Prostate gland (tissue), 2 donors: ENCODE data around the gene PTPRO. TPM values are rescaled to one million over a fixed set of nuclear protein-coding genes. Genes with fewer than 3 reads are reported as not detected.

ENCODE experiments used
- DNase-seq: peaks from one replicate; pipeline ENCODE4 v3.0.0-alpha.2; 2019; ENCODE audit warnings: low spot score
- H3K27ac ChIP-seq, 2 donors: fragments of 200-600 bp; sonication (generic); 2 replicates each; pipeline ENCODE4 v1.5.1; 2017 to 2019
- H3K27me3 ChIP-seq: fragments of 200-600 bp; sonication (generic); replicated peaks from 2 replicates; pipeline ENCODE4 v1.5.1; 2019; ENCODE audit not compliant: insufficient read depth
- H3K36me3 ChIP-seq, 2 donors: fragments of 200-600 bp; sonication (generic); 1 replicate in 1 of 2; 2 replicates in 1 of 2; pipeline versions ENCODE4 v1.5.1 to v1.8.1; 2017 to 2019
- H3K4me1 ChIP-seq: fragments of 200-600 bp; sonication (generic); replicated peaks from 2 replicates; pipeline ENCODE4 v1.5.1; 2019
- H3K4me3 ChIP-seq, 2 donors: fragments of 200-600 bp; sonication (generic); 2 replicates each; pipeline ENCODE4 v1.5.1; 2017 to 2019
- H3K9me3 ChIP-seq: fragments of 200-600 bp; sonication (generic); 2 replicates; pipeline ENCODE4 v1.5.1; 2017
- POLR2A ChIP-seq: fragments of 450-650 bp; IDR thresholded peaks from one replicate; pipeline ENCODE4 v1.6.1; 2016; ENCODE audit warnings: antibody characterized with exemption, mild to moderate bottlenecking
- POLR2AphosphoS5 ChIP-seq: sonication (generic); formaldehyde crosslinking; IDR thresholded peaks from one replicate; pipeline ENCODE4 v1.6.1; 2017; ENCODE audit warnings: antibody characterized with exemption
- WGBS: methylation state at CpG from one replicate; pipeline ENCODE4 v1.1.5; 2018; 5-methylcytosine and 5-hydroxymethylcytosine counted together
- intact Hi-C: fragments of 100-400 bp; cut with DNase I; formaldehyde crosslinking; loops from one replicate; pipeline ENCODE4 v1.14.2; 2022
- total RNA-seq, 2 donors: library from RNA; depleted of rRNA; stranded (reverse); fragments of >200 nt; gene quantifications; one replicate each; pipeline ENCODE4 v1.1.0, GENCODE V29; 2016
- TF ChIP-seq, protein P1 (sequence below), 4 experiments: fragments of 200-600 bp in 2 of 4; fragments of 450-650 bp in 2 of 4; sonication (generic) in 2 of 4; IDR thresholded peaks; 1 replicate in 3 of 4; 2 replicates in 1 of 4; pipeline ENCODE4 v1.5.1; 2016 to 2019; ENCODE audit warnings: antibody characterized with exemption in 4 of 4, mild to moderate bottlenecking in 2 of 4, moderate library complexity in 2 of 4

The PTPRO gene
- total RNA-seq, 2 donors from 2014 or later: 0.55 to 1.4 TPM

DNA sequence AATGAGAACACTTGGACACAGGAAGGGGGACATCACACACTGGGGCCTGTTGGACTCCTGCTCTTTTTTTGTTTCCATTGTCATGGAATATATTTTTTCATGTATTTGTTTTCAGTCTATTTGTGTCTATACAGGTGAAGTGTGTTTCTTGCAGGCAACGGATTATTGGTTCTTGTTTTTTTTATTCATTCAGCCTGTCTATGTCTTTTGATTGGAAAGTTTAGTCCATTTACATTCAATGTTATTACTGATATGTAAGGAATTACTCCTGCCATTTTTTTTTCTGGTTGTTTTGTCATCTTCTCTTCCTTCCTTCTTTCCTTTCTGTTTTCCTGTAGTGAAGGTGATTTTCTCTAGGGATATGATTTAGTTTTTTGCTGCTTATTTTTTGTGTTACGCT is 18.0 kb upstream of the PTPRO start:
- Histone ChIP-seq H3K4me3 (no peak overlapping the region), H3K4me1 (no peaks in the 10 kb centered on the region), H3K9me3 (no peaks in the 10 kb centered on the region), H3K36me3 (no peaks in the 10 kb centered on the region), H3K27me3 (no peaks in the 10 kb centered on the region), H3K27ac (no peak overlapping the region)
- DNase-seq: no peak
- TF ChIP-seq POLR2AphosphoS5: no peak
- TF ChIP-seq, protein P1, sequence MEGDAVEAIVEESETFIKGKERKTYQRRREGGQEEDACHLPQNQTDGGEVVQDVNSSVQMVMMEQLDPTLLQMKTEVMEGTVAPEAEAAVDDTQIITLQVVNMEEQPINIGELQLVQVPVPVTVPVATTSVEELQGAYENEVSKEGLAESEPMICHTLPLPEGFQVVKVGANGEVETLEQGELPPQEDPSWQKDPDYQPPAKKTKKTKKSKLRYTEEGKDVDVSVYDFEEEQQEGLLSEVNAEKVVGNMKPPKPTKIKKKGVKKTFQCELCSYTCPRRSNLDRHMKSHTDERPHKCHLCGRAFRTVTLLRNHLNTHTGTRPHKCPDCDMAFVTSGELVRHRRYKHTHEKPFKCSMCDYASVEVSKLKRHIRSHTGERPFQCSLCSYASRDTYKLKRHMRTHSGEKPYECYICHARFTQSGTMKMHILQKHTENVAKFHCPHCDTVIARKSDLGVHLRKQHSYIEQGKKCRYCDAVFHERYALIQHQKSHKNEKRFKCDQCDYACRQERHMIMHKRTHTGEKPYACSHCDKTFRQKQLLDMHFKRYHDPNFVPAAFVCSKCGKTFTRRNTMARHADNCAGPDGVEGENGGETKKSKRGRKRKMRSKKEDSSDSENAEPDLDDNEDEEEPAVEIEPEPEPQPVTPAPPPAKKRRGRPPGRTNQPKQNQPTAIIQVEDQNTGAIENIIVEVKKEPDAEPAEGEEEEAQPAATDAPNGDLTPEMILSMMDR (IDR thresholded peaks at IDR 0.05): no peak
- no peak for TF ChIP-seq POLR2A
- WGBS: 92% methylated on average over 2 of the region's 2 CpGs
- intact Hi-C loops: no loop called here

DNA sequence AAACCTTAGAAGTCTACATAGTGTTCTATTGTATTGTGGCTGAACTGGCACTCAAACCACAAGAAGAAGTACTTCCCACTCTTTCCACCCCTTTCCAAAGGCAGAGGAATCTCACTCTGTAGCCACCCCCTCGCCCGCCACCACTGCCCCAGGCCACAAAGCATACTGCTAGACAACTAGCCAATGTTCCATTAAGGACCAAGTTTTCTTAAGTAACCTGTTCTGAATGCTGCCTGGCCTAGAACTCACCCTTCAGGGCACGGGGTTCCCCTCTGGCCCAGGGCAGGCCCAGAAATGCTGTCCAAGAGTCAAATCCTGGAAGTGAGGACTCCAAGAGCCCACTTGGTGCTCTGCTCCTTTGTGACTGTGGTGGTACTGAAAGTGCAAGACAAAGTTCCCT is 15.7 kb upstream of the PTPRO start:
- Histone ChIP-seq H3K9me3 (no peaks in the 10 kb centered on the region), H3K36me3 (no peaks in the 10 kb centered on the region), H3K27me3 (no peaks in the 10 kb centered on the region), H3K27ac (no peak overlapping the region), H3K4me3 (no peak overlapping the region), H3K4me1 (no peaks in the 10 kb centered on the region)
- TF ChIP-seq, protein P1 (IDR thresholded peaks at IDR 0.05): no peak
- no peak for TF ChIP-seq POLR2AphosphoS5
- no peak for TF ChIP-seq POLR2A
- DNase-seq: no peak
- WGBS: 88% methylated on average over 3 of the region's 3 CpGs
- intact Hi-C loops: no loop called here

- Histone ChIP-seq H3K9me3 (no peaks in the 10 kb centered on the region), H3K36me3 (no peaks in the 10 kb centered on the region), H3K4me1 (no peaks in the 10 kb centered on the region), H3K27me3 (no peaks in the 10 kb centered on the region), H3K4me3 (no peak overlapping the region), H3K27ac (no peak overlapping the region)
- DNase-seq: no peak
- TF ChIP-seq POLR2A: no peak
- TF ChIP-seq, protein P1 (IDR thresholded peaks at IDR 0.05): no peak
- no peak for TF ChIP-seq POLR2AphosphoS5
- WGBS: 86% methylated on average over 1 of the region's 1 CpG
- intact Hi-C loops: no loop called here
Observed at GRCh38 chr12:15307079-15307478, 15.2 kb upstream of the PTPRO start.

DNA sequence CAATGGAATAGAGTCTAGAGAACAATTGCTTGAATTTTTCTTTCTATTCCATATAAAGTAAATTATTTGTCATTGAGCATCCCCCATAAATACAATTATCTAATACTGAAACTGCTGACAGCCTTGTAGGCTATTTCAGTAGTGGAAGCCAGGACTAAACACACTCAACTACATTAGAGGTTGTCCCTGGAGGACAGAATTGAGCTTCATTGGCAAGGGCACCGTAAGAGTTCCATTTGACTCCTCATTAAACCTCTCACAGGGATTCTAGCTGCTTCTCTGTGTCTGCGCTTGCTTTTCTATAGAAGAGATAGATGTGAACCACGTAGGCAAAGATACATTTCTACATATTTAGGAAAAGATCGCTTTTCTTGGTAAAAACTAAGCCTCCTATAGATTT is 3.5 kb upstream of the PTPRO start:
- no peaks in the 10 kb centered on the region for H3K4me1 ChIP-seq
- peaks cover 5% of the 10 kb centered on the region for H3K27me3 ChIP-seq
- 77% methylated on average over 4 of the region's 4 CpGs for WGBS
- no peak overlapping the region for H3K4me3 ChIP-seq
- no peaks in the 10 kb centered on the region for H3K9me3 ChIP-seq
- no peak overlapping the region for H3K27ac ChIP-seq
- H3K36me3 ChIP-seq: no peaks in the 10 kb centered on the region
- no peak for TF ChIP-seq POLR2AphosphoS5
- TF ChIP-seq, protein P1 (IDR thresholded peaks at IDR 0.05): no peak
- no peak for TF ChIP-seq POLR2A
- DNase-seq: no peak
- intact Hi-C loops: no loop called here

DNA sequence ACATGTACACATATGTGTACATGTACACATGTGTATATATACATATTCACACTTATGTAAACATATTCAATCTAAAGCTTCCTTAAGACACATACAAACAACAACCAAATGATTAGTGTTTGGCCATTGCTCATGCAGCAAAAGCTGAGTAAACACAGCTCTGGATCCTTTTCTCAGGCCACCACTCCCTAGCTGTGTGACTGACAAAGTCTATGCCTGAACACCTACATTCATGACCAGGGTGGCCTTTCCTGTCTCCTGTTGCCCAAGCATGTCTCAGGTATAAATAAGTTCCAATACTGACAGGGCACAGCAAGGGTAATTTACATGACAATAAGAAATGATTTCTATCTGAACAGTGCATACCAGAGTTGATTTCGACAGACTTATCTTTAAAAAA is 1.4 kb upstream of the PTPRO start:
- TF ChIP-seq POLR2AphosphoS5: no peak
- TF ChIP-seq, protein P1 (IDR thresholded peaks at IDR 0.05): no peak
- no peak for TF ChIP-seq POLR2A
- intact Hi-C loops: no loop called here
- Histone ChIP-seq H3K27me3 (peaks cover 5% of the 10 kb centered on the region), H3K27ac (no peak overlapping the region), H3K4me1 (no peaks in the 10 kb centered on the region), H3K4me3 (no peak overlapping the region), H3K9me3 (no peaks in the 10 kb centered on the region), H3K36me3 (no peaks in the 10 kb centered on the region)
- DNase-seq: no peak
- 38% methylated on average over 1 of the region's 1 CpG for WGBS
